Glutamatergic neuron (in vitro differentiated cells): ENCODE measurements around the gene KLHL2. TPM values are rescaled to one million over a fixed set of nuclear protein-coding genes. Genes with fewer than 3 reads are reported as not detected.

Experiments
- DNase-seq: peaks from one replicate; pipeline ENCODE4 v3.0.0; 2022
- H3K27ac Mint-ChIP-seq: one replicate; pipeline ENCODE4 v1.8.0; 2020; ENCODE audit warnings: mild to moderate bottlenecking, mixed read lengths, inconsistent platforms; ENCODE audit not compliant: unreplicated experiment
- H3K27me3 Mint-ChIP-seq: one replicate; pipeline ENCODE4 v1.8.0; 2020; ENCODE audit warnings: mild to moderate bottlenecking, moderate library complexity, mixed read lengths, inconsistent platforms; ENCODE audit not compliant: unreplicated experiment
- H3K36me3 Mint-ChIP-seq: one replicate; pipeline ENCODE4 v1.8.0; 2020; ENCODE audit warnings: mild to moderate bottlenecking, mixed read lengths, inconsistent platforms; ENCODE audit not compliant: unreplicated experiment
- H3K4me1 Mint-ChIP-seq: one replicate; pipeline ENCODE4 v1.8.0; 2020; ENCODE audit warnings: mild to moderate bottlenecking, low read depth, mixed read lengths, inconsistent platforms; ENCODE audit not compliant: unreplicated experiment
- H3K4me3 Mint-ChIP-seq: one replicate; pipeline ENCODE4 v1.8.0; 2020; ENCODE audit warnings: mild to moderate bottlenecking, mixed read lengths, inconsistent platforms; ENCODE audit not compliant: unreplicated experiment
- H3K9me3 Mint-ChIP-seq: one replicate; pipeline ENCODE4 v1.8.0; 2020; ENCODE audit warnings: mild to moderate bottlenecking, moderate library complexity, mixed read lengths, inconsistent platforms; ENCODE audit not compliant: unreplicated experiment
- CTCF ChIP-seq: fragments of 200-600 bp; sonication (generic); IDR thresholded peaks from one replicate; pipeline ENCODE4 v1.5.0; 2021; ENCODE audit not compliant: partially characterized antibody, unreplicated experiment
- total RNA-seq: library from RNA; stranded (reverse); fragmentation: NEBNext Ultra II Directional; extraction: Animal tissue kit (Norgen Biotek cat#: 25700); gene quantifications from one replicate; pipeline ENCODE4 v1.2.1, GENCODE V29; 2021; ENCODE audit not compliant: unreplicated experiment

KLHL2 gene
- total RNA-seq, 1 donor from 2014 or later: 19.7 TPM

- DNase-seq: no peak
- Mint-ChIP-seq H3K4me1 (no peaks in the 10 kb centered on the region), H3K4me3 (no peak overlapping the region), H3K27ac (no peak overlapping the region), H3K9me3 (no peaks in the 10 kb centered on the region), H3K36me3 (no peaks in the 10 kb centered on the region), H3K27me3 (no peaks in the 10 kb centered on the region)
- no peak for TF ChIP-seq CTCF
These were observed 112.1 kb downstream of the KLHL2 start for GRCh38 chr4:165319509-165319908.

DNA sequence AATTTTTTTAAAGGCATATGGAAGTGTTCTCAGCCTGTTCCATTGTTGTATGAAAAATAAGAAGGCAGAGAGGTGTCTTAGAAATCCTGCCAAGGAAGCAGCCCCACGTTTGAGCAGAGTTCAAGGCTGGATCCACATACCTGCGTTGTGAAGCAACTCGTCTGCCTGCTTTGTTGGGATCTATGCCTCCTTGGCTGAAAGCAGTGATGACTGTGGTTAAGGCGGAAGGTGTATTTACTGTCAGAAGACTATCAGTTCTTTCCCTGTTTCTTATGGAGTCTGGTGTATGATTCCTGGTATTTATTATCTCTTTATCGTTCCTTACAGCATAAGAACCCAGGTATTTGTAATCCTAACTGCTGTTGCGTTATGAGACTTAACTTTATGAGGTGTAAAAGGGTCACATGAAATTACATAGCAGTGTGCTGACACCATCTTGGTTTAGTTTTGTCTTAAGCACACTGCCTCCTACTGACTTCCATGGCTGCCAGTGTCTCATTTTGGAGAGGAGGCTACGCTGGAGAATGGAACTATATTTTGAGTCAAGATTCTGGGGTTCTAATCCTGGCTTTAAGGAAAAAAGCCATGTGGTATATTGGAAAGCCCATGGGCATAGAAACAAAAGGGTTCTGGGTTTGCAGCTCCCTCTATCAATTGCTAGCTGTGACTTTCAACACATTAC is 117.0 kb downstream of the KLHL2 start:
- Mint-ChIP-seq H3K4me1 (peaks cover 3% of the 10 kb centered on the region), H3K9me3 (no peaks in the 10 kb centered on the region), H3K36me3 (peaks cover 6% of the 10 kb centered on the region), H3K27me3 (peaks cover 2% of the 10 kb centered on the region), H3K27ac (no peak overlapping the region), H3K4me3 (no peak overlapping the region)
- no peak for TF ChIP-seq CTCF
- DNase-seq: no peak

DNA sequence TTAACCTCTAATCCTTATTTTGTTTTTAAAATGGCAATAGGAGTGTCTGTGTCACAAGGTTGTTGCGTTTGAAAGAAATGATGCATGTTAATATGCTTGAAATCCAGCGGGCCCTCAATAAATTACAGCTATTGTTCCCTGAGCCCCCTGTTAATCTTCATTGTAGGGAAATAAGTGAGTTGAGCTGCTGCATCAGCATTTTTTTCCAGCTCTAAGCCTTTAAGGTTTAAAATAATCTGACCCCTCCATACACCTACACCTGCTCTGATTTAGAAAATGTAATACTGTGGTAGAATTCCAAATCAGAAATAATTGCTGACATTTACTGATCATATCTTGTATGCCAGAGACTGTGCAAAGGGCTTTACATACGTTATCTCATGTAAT is 117.5 kb downstream of the KLHL2 start:
- Mint-ChIP-seq H3K27ac (no peak overlapping the region), H3K9me3 (no peaks in the 10 kb centered on the region), H3K36me3 (peaks cover 6% of the 10 kb centered on the region), H3K27me3 (peaks cover 2% of the 10 kb centered on the region), H3K4me1 (peaks cover 3% of the 10 kb centered on the region), H3K4me3 (no peak overlapping the region)
- DNase-seq: no peak
- no peak for TF ChIP-seq CTCF

GRCh38 chr4:165325732-165326512 is 118.6 kb downstream of the KLHL2 start:
- no peak for DNase-seq
- Mint-ChIP-seq H3K27me3 (peaks cover 2% of the 10 kb centered on the region), H3K4me3 (peak overlapping the region; percentile 25), H3K4me1 (peaks cover 9% of the 10 kb centered on the region), H3K36me3 (peaks cover 6% of the 10 kb centered on the region), H3K9me3 (no peaks in the 10 kb centered on the region), H3K27ac (peak overlapping the region; percentile 54)
- no peak for TF ChIP-seq CTCF

- no peak overlapping the region for H3K27ac Mint-ChIP-seq
- DNase-seq: no peak
- peaks cover 2% of the 10 kb centered on the region for H3K27me3 Mint-ChIP-seq
These were observed 119.5 kb downstream of the KLHL2 start for GRCh38 chr4:165326831-165327210.

More at GRCh38 chr4:165326831-165327210, 119.5 kb downstream of the KLHL2 start:
- H3K4me3 Mint-ChIP-seq: no peak overlapping the region
- H3K36me3 Mint-ChIP-seq: peaks cover 6% of the 10 kb centered on the region
- H3K9me3 Mint-ChIP-seq: no peaks in the 10 kb centered on the region
- peaks cover 13% of the 10 kb centered on the region for H3K4me1 Mint-ChIP-seq
- TF ChIP-seq CTCF: no peak
